IMR-90 (cell line): ENCODE data around the gene BAZ1A. TPM values are rescaled to one million over a fixed set of nuclear protein-coding genes. Genes with fewer than 3 reads are reported as not detected.

ENCODE experiments used
- ATAC-seq: fragments of 200-7000 bp; cut with Tn5 transposase; 2 replicates; pipeline ENCODE4 v1.9.1; 2020; ENCODE audit warnings: low read depth, mild to moderate bottlenecking, moderate library complexity
- BruUV-seq: library from RNA; stranded (reverse); fragments of 400-500 nt; replicated peaks from 2 replicates; lab custom pipeline; 2021; lab: Mats Ljungman, UMichigan
- CTCF ChIA-PET: fragments of 300-600 bp; formaldehyde crosslinking; extraction: SDS; loops from one replicate; lab custom pipeline; 2021; ENCODE audit warnings: antibody characterized with exemption; lab: Yijun Ruan, JAX
- POLR2A ChIA-PET: fragments of 300-600 bp; sonication (Branson Sonifier 250); formaldehyde crosslinking; loops from one replicate; lab custom pipeline; 2022; ENCODE audit warnings: antibody characterized with exemption; ENCODE audit not compliant: unreplicated experiment; lab: Charles Lee
- DNase-seq: peaks from one replicate; pipeline ENCODE4 v3.0.0; 2013
- H2AFZ ChIP-seq: replicated peaks from 2 replicates; pipeline ENCODE3; 2013; ENCODE audit warnings: low read length, mild to moderate bottlenecking; ENCODE audit not compliant: poor library complexity
- H2AK5ac ChIP-seq: 2 replicates; pipeline ENCODE4 v1.6.1; 2013; ENCODE audit warnings: low read depth, low read length, inconsistent platforms
- H2AK9ac ChIP-seq: replicated peaks from 2 replicates; pipeline ENCODE3; 2013; ENCODE audit warnings: mild to moderate bottlenecking, low read depth, low read length, moderate library complexity; ENCODE audit not compliant: poor library complexity
- H2BK120ac ChIP-seq: 2 replicates; pipeline ENCODE4 v1.6.1; 2013; ENCODE audit warnings: low read depth, low read length, inconsistent platforms
- H2BK15ac ChIP-seq: 3 replicates; pipeline ENCODE4 v1.6.1; 2013; ENCODE audit warnings: low read depth, low read length, inconsistent platforms
- H2BK20ac ChIP-seq: 2 replicates; pipeline ENCODE4 v1.6.1; 2013; ENCODE audit warnings: low read depth, mild to moderate bottlenecking, inconsistent platforms, low read length, moderate library complexity
- H2BK5ac ChIP-seq: 2 replicates; pipeline ENCODE4 v1.6.1; 2013; ENCODE audit warnings: mild to moderate bottlenecking, low read depth, low read length, inconsistent platforms; ENCODE audit not compliant: poor library complexity, severe bottlenecking
- H3K14ac ChIP-seq: replicated peaks from 2 replicates; pipeline ENCODE4 v1.6.1; 2013; ENCODE audit warnings: low read depth, low read length, inconsistent platforms
- H3K18ac ChIP-seq: 2 replicates; pipeline ENCODE4 v1.6.1; 2013; ENCODE audit warnings: low read depth, low read length, control low read depth
- H3K23ac ChIP-seq: 2 replicates; pipeline ENCODE4 v1.6.1; 2013; ENCODE audit warnings: low read depth, low read length, inconsistent platforms
- H3K27ac ChIP-seq: 2 replicates; pipeline ENCODE4 v1.5.1; 2013; ENCODE audit warnings: mild to moderate bottlenecking, control low read depth, low read length; ENCODE audit not compliant: insufficient read depth
- H3K27me3 ChIP-seq: 2 replicates; pipeline ENCODE4 v1.6.1; 2013; ENCODE audit warnings: low read length; ENCODE audit not compliant: control insufficient read depth, insufficient read depth
- H3K36me3 ChIP-seq: 2 replicates; pipeline ENCODE4 v1.6.1; 2013; ENCODE audit warnings: low read length, mixed read lengths; ENCODE audit not compliant: control insufficient read depth, insufficient read depth
- H3K4ac ChIP-seq: 2 replicates; pipeline ENCODE4 v1.6.1; 2013; ENCODE audit warnings: low read depth, low read length, inconsistent platforms
- H3K4me1 ChIP-seq: 2 replicates; pipeline ENCODE4 v1.6.1; 2013; ENCODE audit warnings: low read length, mixed read lengths; ENCODE audit not compliant: control insufficient read depth, insufficient read depth
- H3K4me2 ChIP-seq: 2 replicates; pipeline ENCODE4 v1.6.1; 2013; ENCODE audit warnings: low read depth, mild to moderate bottlenecking, control low read depth, low read length, moderate library complexity
- H3K4me3 ChIP-seq: 2 replicates; pipeline ENCODE4 v1.5.1; 2013; ENCODE audit warnings: low read depth, mild to moderate bottlenecking, control low read depth, low read length, moderate library complexity; ENCODE audit not compliant: insufficient read depth
- H3K56ac ChIP-seq: 2 replicates; pipeline ENCODE4 v1.6.1; 2013; ENCODE audit warnings: low read length, inconsistent platforms; ENCODE audit not compliant: insufficient read depth; ENCODE audit errors: extremely low read depth
- H3K79me1 ChIP-seq, 2 experiments: 2 replicates each; pipeline ENCODE4 v1.6.1; 2013; ENCODE audit warnings: low read length in 2 of 2, inconsistent platforms in 1 of 2, low read depth in 1 of 2
- H3K9ac ChIP-seq: 2 replicates; pipeline ENCODE4 v1.6.1; 2013; ENCODE audit warnings: low read depth, low read length, control low read depth
- H3K9me1 ChIP-seq: 2 replicates; pipeline ENCODE4 v1.6.1; 2013; ENCODE audit warnings: low read length, inconsistent platforms; ENCODE audit not compliant: insufficient read depth
- H3K9me3 ChIP-seq: 2 replicates; pipeline ENCODE4 v1.6.1; 2013; ENCODE audit warnings: low read length; ENCODE audit not compliant: control insufficient read depth, insufficient read depth
- H4K20me1 ChIP-seq: 2 replicates; pipeline ENCODE4 v1.6.1; 2013; ENCODE audit warnings: low read length, inconsistent platforms; ENCODE audit not compliant: insufficient read depth
- H4K5ac ChIP-seq: 2 replicates; pipeline ENCODE4 v1.6.1; 2013; ENCODE audit warnings: mild to moderate bottlenecking, low read depth, low read length, control low read depth
- H4K8ac ChIP-seq, 2 experiments: 2 replicates each; pipeline ENCODE4 v1.6.1; 2013; ENCODE audit warnings: low read depth in 2 of 2, low read length in 2 of 2, control low read depth in 1 of 2, inconsistent platforms in 1 of 2
- H4K91ac ChIP-seq: 2 replicates; pipeline ENCODE4 v1.6.1; 2013; ENCODE audit warnings: low read depth, low read length, inconsistent platforms; ENCODE audit not compliant: insufficient read depth
- CEBPB ChIP-seq: IDR thresholded peaks from 2 replicates; pipeline ENCODE4 v1.6.1; 2012; ENCODE audit warnings: low read depth, low read length, improper control_type of control experiment
- CHD1 ChIP-seq: IDR thresholded peaks from 2 replicates; pipeline ENCODE4 v1.6.1; 2012; ENCODE audit warnings: low read depth, low read length, improper control_type of control experiment
- FOS ChIP-seq: fragments of 150-350 bp; IDR thresholded peaks from 2 replicates; pipeline ENCODE4 v1.6.1; 2016; ENCODE audit warnings: low read depth, low read length
- NFE2L2 ChIP-seq: fragments of 150-350 bp; IDR thresholded peaks from 2 replicates; pipeline ENCODE4 v1.6.1; 2016; ENCODE audit warnings: low read depth, mild to moderate bottlenecking, low read length
- POLR2A ChIP-seq: IDR thresholded peaks from 2 replicates; pipeline ENCODE4 v1.6.1; 2012; ENCODE audit warnings: mild to moderate bottlenecking, low read depth, low read length
- RCOR1 ChIP-seq: IDR thresholded peaks from 2 replicates; pipeline ENCODE4 v1.6.1; 2012; ENCODE audit warnings: mild to moderate bottlenecking, low read length, improper control_type of control experiment; ENCODE audit not compliant: insufficient replicate concordance
- RFX5 ChIP-seq: IDR thresholded peaks from 2 replicates; pipeline ENCODE4 v1.8.0; 2012; ENCODE audit warnings: low read depth, mild to moderate bottlenecking, low read length, moderate library complexity
- SMC3 ChIP-seq: fragments of 150-350 bp; IDR thresholded peaks from 2 replicates; pipeline ENCODE4 v1.6.1; 2016; ENCODE audit warnings: low read depth, mild to moderate bottlenecking, antibody characterized with exemption, low read length, moderate library complexity
- WGBS, 2 experiments: methylation state at CpG; one replicate each; pipeline versions ENCODE4 v1.1.5 to v1.1.7; 2013; ENCODE audit warnings: missing lambda C conversion rate in 2 of 2; ENCODE audit not compliant: insufficient read length in 1 of 2; ENCODE audit errors: extremely low coverage in 2 of 2; 5-methylcytosine and 5-hydroxymethylcytosine counted together
- dilution Hi-C: fragments of 300-500 bp; cut with HindIII; formaldehyde crosslinking; loops from one replicate; pipeline ENCODE4 v1.14.3; 2018; ENCODE audit warnings: low sequenced_read_pairs; ENCODE audit not compliant: unreplicated experiment
- in situ Hi-C: fragments of 300-500 bp; cut with MboI; formaldehyde crosslinking; loops from 3 replicates; pipeline ENCODE4 v1.14.3; 2019; ENCODE audit warnings: low sequenced_read_pairs, inconsistent platforms, mixed read lengths
- intact Hi-C: fragments of 100-400 bp; cut with micrococcal nuclease; formaldehyde crosslinking; loops from 2 replicates; pipeline ENCODE4 v1.10.0; 2022
- polyA plus RNA-seq, 3 experiments: library from polyadenylated mRNA; depleted of rRNA; stranded (reverse); fragments of >200 nt; gene quantifications; 2 replicates each; pipeline ENCODE4 v1.2.3, GENCODE V29; 2012; ENCODE audit warnings: low replicate concordance in 1 of 3
- total RNA-seq: library from RNA; depleted of rRNA; stranded (reverse); fragments of >200 nt; gene quantifications from 2 replicates; pipeline ENCODE4 v1.2.3, GENCODE V29; 2012
- TF ChIP-seq, protein P1 (sequence below): fragments of 150-350 bp; IDR thresholded peaks from 2 replicates; pipeline ENCODE4 v1.6.1; 2016; ENCODE audit warnings: low read depth, mild to moderate bottlenecking, low read length, moderate library complexity, borderline replicate concordance

Gene BAZ1A
- total and polyA plus RNA-seq, 2 of the 4 experiments (the other 2 are of a cell fraction): 15.3 to 23.8 TPM

DNA sequence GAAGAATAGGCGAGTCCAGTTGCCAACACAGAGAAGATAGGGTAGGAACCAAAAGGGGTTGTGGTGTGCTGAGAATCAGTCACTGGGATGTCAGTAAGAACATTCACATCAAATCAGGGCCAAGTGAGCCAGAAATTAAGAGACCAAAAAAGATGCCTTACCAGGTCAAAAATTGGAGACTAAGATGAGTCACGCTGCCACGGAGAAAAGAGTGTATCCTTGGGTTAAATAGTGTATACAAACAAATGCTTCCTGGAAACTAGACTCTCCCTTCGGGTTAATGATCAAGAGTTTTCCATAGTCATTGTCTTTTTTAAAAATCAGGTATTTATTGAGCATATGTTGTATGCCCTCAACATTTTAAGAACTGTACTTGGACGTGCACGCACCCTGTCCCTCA, 45.2 kb upstream of the BAZ1A start:
- ATAC-seq (peak; percentile 72), DNase-seq (peak; percentile 66)
- H3K56ac ChIP-seq: no peak overlapping the region
- peaks cover 4% of the 10 kb centered on the region for H3K4me1 ChIP-seq
- no peak overlapping the region for H3K23ac ChIP-seq
- in situ Hi-C loops (no loop called here), dilution Hi-C loops (no loop called here), intact Hi-C loops (no loop called here)
- H3K4me3 ChIP-seq: no peak overlapping the region
- 0 out of 2 replicates have a peak overlapping the region, but pooled peaks have one; percentile 37 for H3K18ac ChIP-seq
- peak overlapping the region; percentile 9 for H2AFZ ChIP-seq
- H4K91ac ChIP-seq: peak overlapping the region; percentile 43
- H3K27ac ChIP-seq: no peak overlapping the region
- 56% methylated on average over 2 of the region's 6 CpGs; no CpG with 5 or more reads in 1 of the 2 experiments for WGBS, 2 experiments
- H2BK15ac ChIP-seq: peak overlapping the region; percentile 36; the same call in 1 of the 3 replicates
- no peak overlapping the region for H3K4me2 ChIP-seq
- no peak overlapping the region for H3K9ac ChIP-seq
- H2BK120ac ChIP-seq: peak overlapping the region; percentile 47
- peak overlapping the region in 1 of 2 experiments; percentile 37; a peak in 1 of 4 replicates for H4K8ac ChIP-seq
- H2AK9ac ChIP-seq: no peak overlapping the region
- peak overlapping the region; percentile 80 for H2AK5ac ChIP-seq
- peak overlapping the region; percentile 84 for H2BK20ac ChIP-seq
- H3K4ac ChIP-seq: peak overlapping the region; percentile 64
- H3K14ac ChIP-seq: peak overlapping the region; percentile 31
- ChIA-PET POLR2A (no interaction called here), CTCF (no interaction called here)
- H3K79me1 ChIP-seq: peaks cover 0 to 4% of the 10 kb centered on the region in 2 experiments; a peak in 2 of 4 replicates
- TF ChIP-seq NFE2L2: no peak
- TF ChIP-seq CHD1: no peak
- TF ChIP-seq CEBPB: no peak
- TF ChIP-seq SMC3: no peak
- TF ChIP-seq RFX5: no peak
- TF ChIP-seq, protein P1, sequence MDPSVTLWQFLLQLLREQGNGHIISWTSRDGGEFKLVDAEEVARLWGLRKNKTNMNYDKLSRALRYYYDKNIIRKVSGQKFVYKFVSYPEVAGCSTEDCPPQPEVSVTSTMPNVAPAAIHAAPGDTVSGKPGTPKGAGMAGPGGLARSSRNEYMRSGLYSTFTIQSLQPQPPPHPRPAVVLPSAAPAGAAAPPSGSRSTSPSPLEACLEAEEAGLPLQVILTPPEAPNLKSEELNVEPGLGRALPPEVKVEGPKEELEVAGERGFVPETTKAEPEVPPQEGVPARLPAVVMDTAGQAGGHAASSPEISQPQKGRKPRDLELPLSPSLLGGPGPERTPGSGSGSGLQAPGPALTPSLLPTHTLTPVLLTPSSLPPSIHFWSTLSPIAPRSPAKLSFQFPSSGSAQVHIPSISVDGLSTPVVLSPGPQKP: no peak
- TF ChIP-seq POLR2A: no peak
- peak; percentile 15; the same call in 1 of the 2 replicates for TF ChIP-seq FOS
- no peak for TF ChIP-seq RCOR1
- no peaks in the 10 kb centered on the region for H3K36me3 ChIP-seq
- H3K9me1 ChIP-seq: peaks cover 4% of the 10 kb centered on the region
- H4K20me1 ChIP-seq: no peaks in the 10 kb centered on the region
- no peak overlapping the region for H4K5ac ChIP-seq
- H2BK5ac ChIP-seq: peak overlapping the region; percentile 1
- no peaks in the 10 kb centered on the region for H3K27me3 ChIP-seq
- BruUV-seq: no TSS peak
- H3K9me3 ChIP-seq: no peaks in the 10 kb centered on the region
